Stimulated activated naive CD4-positive, alpha-beta T cell (primary cell): ENCODE measurements around the gene CBLIF.
"Not testable (repeated sequence)": the region's sequence is repeated elsewhere in the genome, so short reads cannot be mapped to it uniquely, and the experiment has no call there.

Source experiments
- DNase-seq, 6 experiments: peaks; one replicate each; lab custom pipeline; 2025; lab: John Stamatoyannopoulos, UW

CBLIF gene

DNA sequence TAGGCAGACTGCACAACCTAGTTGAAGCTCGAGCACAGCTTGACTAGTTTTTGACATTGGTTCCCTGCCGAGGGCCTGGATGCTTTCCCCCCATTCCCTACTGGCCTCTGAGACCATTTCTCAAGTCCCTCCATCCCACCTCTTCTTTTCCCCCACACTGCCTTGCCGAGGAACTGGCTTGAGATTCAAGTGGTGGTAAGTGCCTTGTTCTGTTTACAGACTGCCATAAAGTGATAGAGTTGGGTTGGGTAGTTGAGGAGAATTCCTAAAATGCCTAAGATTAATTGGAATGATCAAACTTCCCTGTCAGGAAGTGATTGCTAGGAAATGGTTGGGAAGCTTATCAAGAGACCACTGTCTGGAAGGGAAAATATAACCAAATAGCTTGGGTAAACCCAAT lies 50.9 kb downstream of the CBLIF start:
- no peak for DNase-seq

DNA sequence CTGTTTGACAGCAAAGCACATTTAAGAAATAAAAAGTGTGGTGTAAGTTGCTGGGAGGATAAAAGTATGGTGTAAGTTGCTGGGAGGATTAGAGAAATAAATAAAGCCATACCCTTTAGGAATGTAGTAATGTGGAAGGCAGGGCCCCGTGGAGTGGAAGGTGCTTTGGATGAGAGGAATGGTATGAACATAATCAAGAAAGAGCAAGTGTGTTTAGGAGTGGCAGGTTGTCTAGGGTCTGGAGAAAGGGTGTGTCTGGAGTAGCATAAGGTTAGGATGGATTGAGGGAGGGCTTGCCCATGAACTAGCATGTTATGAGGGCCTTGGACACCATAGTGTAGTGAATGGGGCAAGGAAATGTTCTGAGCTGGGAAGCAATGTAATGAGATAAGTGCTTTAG lies 52.8 kb downstream of the CBLIF start:
- DNase-seq, result no peak

DNA sequence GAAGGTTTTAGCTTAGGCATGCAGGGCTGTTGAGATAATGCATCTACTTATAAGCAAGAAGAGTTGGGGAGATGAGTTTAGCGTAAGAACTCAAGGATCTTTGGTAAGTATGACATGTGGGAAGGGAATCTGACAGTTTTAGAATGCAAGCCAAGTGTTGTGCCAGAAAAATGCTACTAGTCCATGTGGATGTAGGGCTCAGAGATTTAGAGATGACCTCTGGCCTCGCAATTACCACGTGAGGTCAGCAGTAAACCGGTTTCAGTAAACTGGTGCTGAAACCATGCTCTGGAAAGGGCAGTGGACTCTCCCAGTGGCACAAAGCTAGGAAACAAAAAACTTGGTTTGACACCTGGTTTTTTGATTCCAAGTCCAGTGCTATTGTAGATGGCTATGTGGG lies 53.7 kb downstream of the CBLIF start:
- no peak for DNase-seq

DNA sequence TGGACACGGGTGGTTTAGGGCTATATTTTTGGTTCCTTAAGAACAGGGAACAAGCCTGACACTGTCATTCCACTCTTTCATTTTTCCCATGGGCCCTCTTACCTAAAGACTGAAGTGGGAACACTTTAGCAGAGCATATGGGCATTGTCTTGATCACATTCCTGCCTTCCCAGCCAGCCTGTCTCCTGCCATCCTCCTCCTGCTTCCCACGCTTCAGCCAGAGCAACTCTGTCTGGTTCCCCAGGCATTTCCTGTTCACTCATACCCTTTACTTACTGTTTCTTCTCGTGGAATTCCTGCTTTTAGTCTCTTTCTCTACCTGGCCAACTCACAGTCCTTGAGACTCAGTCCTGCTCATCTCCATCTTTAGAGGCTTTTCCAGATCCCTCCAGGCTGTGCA lies 57.5 kb downstream of the CBLIF start:
- no peak for DNase-seq

DNA sequence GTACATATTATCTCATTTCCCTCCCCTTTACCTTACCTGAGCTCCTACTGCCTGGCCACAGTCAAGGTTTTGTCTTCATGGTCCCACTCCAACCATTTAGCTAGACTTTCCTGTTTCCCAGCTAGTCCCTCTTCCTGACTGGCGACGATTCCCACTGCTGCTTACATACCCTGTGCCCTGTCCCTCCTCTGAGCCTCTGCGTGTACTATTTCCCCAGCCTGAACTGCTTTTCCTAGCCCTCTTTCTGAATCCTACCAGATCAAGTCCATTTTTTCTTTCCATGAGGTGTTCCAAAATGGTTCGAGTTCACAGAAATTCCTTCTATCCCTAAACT lies 58.1 kb downstream of the CBLIF start:
- DNase-seq, result no peak

DNA sequence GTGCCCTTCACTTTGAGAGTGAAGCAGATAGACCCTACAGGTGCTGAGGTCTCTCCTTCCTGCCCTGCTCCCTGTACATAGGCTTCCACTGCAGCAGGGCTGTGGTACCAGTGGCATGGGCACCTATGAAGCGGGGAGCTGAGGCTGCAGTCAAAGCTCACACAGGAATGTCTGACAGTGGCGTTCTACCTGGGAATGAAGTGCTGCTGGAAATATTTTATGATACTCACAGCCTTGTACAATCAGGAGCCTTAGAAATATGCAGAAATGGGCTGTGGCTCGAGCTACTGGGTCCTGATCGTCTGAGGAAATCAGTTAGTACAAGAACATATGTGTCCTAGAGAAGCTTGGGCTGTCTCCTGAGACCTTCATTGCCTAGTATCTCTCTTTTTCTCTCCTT lies 59.5 kb downstream of the CBLIF start:
- DNase-seq, result no peak

DNA sequence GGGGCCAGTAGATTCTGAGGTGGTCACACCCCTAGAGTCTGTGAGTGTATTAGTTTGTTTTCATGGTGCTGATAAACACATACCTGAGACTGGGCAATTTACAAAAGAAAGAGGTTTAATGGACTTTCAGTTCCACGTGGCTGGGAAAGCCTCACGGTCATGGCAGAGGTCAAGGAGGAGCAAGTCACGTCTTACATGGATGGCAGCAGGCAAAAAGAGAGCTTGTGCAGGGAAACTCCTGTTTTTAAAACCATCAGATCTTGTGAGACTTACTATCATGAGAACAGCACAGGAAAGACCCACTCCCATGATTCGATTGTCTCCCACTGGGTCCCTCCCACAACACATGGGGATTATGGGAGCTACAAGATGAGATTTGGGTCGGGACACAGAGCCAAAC lies 60.9 kb downstream of the CBLIF start:
- DNase-seq, result not testable (repeated sequence)

DNA sequence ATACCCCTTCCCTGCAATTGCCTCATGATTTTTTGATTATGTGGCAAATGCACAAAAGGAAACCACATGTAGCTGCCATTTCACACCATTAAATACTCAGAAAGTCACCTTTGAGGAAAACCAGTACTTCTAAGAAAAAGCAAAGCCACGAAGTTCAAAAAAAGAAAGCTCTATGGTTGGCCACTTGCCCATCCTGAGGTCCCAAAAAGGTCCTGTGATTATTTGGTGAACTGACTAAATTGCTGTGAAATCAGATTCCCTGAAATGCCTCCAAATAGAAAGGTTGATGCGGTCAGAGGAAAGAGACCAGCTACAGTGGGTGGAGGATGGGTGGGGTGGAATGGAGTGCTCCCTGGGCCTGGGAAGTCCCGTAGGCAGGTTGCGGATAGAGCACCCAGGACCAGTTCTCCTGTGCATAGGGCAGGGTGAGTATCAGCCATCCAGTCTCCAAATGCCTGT lies 61.6 kb downstream of the CBLIF start:
- no peak for DNase-seq

DNA sequence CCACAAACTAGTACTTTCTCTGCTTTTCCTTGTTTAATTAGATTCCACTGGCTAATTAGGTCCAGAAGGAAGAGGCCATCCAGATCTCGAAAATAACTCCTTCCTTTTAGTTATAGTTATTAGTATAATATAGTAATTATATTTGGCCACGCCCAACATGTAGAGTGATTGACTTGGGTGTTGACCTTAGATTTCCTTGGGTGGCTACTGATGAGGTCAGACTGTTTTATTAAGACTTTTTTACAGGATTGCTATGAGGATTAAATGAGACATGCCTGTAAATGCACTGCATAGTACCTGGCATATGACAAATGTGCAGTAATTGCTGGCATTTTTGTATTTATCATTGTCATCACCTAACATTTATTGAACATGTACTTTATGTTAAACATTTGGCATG lies 63.2 kb downstream of the CBLIF start:
- DNase-seq, result no peak

DNA sequence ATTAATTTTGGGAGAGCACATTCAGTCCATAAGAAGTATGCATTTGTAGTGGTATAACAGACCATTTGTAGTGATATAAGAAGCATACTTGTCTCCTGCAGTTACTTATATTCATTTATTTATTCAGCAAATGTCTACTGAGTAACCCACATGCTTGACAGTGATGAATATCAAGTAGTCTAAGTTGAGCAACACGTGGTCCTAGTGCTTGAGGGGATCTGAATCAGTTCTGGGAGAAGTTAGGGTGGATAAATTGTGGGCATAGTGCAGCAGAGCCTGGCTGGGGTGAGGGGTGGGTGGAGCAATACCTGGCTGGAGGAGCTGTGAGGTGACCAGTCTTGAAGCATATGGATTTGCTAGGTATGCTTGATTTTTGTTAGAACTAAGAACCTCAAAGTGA lies 65.8 kb downstream of the CBLIF start:
- DNase-seq, result no peak
